IPS-18c (cell line): ENCODE measurements around the gene SLC41A3.
"Not testable (repeated sequence)": the region's sequence is repeated elsewhere in the genome, so short reads cannot be mapped to it uniquely, and the experiment has no call there.

Source experiments
- H3K4me3 ChIP-seq: 2 replicates; pipeline ENCODE4 v1.7.0; 2013; ENCODE audit warnings: low read depth, mild to moderate bottlenecking, low read length, moderate library complexity; ENCODE audit not compliant: insufficient read depth
- H3K9me3 ChIP-seq: one replicate; pipeline ENCODE4 v1.6.1; 2013; ENCODE audit warnings: mild to moderate bottlenecking, low read length, moderate library complexity; ENCODE audit not compliant: control insufficient read depth, insufficient read depth

SLC41A3 gene

DNA sequence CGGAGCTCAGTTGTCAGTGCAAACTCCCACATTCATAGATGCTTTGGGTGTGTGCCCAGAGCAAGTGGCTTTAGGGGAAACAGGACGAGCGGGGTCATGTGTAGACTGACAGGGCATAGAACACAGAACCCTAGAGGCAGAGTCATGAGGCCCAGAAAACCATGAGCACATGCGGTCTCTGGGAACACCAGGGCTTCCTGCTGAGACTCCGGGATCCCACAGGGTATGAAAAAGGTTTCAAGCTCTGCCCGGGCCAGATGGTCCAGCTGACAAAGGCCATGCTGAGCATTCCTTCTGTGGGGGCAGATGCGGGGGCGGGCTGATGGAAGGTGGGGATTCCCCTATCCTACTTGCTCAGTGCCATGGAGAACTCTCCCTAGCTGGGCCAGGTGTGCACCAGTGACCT is 70.2 kb downstream of the SLC41A3 start:
- H3K4me3 ChIP-seq: no peak overlapping the region

GRCh38 chr3:126009181-126009580 is 74.7 kb downstream of the SLC41A3 start:
- Histone ChIP-seq H3K4me3 (no peak overlapping the region), H3K9me3 (no peaks in the 10 kb centered on the region)

More for the DNA sequence above, 70.2 kb downstream of the SLC41A3 start:
- no peaks in the 10 kb centered on the region for H3K9me3 ChIP-seq

DNA sequence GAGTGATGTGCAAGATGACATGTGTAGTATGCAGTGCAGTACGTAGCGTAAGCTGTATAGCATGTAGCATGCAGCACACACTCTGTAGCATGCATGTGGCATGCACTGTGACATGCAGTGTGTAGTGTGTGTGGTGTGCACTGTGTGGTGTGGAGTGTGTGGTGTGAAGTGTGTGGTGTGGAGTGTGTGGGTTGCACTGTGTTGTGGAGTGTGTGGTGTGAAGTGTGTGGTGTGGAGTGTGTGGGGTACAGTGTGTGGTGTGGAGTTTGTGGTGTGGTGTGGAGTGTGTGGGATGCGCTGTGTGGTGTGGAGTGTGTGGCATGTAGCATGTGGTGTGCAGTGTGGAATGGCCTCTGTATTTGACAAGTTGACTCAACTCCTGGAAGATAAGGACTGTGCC is 75.7 kb downstream of the SLC41A3 start:
- no peak overlapping the region for H3K4me3 ChIP-seq
- H3K9me3 ChIP-seq: no peaks in the 10 kb centered on the region

DNA sequence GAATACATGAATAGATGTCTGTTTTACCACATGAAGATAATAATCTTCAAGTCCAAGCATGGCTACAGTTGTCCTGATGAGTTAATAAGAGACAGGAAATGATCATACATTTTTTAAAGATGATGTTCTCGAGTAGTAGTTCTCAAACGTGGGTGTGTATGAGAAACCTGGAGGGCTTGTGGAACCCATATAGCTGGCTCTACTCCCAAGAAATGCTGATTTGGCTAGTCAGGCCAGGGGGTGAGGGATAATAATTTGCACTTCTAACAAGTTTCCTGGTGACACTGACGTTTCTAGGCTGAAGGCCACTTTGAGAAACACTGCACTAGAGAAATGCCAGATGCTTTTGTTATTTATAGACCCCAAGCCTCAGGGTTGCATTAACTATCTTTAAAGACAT is 78.0 kb downstream of the SLC41A3 start:
- no peaks in the 10 kb centered on the region for H3K9me3 ChIP-seq
- no peak overlapping the region for H3K4me3 ChIP-seq

GRCh38 chr3:126004692-126005091 is 79.2 kb downstream of the SLC41A3 start:
- no peaks in the 10 kb centered on the region for H3K9me3 ChIP-seq

DNA sequence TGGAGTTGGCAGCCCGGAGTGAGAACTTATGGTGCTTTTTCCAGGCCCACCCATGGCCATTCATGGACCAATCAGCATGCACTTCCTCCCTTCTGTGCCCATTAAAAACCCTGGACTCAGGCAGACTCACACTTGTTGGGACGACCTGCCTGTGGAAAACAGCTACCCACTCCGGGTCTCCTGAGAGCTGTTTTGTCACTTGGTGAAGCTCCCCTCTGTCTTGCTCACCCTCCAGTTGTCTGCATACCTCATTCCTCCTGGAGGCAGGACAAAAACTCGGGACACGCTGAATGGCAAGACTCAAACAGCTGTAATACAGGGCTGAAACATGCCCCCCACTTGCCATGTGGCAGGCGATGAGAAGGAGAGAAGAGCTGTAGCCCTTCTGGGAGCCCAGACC is 79.7 kb downstream of the SLC41A3 start:
- H3K9me3 ChIP-seq: no peaks in the 10 kb centered on the region

More at GRCh38 chr3:126004692-126005091, 79.2 kb downstream of the SLC41A3 start:
- H3K4me3 ChIP-seq: no peak overlapping the region

GRCh38 chr3:126003447-126004190 is 80.3 kb downstream of the SLC41A3 start:
- Histone ChIP-seq H3K9me3 (no peaks in the 10 kb centered on the region), H3K4me3 (no peak overlapping the region)

More for the DNA sequence above, 79.7 kb downstream of the SLC41A3 start:
- H3K4me3 ChIP-seq: no peak overlapping the region

DNA sequence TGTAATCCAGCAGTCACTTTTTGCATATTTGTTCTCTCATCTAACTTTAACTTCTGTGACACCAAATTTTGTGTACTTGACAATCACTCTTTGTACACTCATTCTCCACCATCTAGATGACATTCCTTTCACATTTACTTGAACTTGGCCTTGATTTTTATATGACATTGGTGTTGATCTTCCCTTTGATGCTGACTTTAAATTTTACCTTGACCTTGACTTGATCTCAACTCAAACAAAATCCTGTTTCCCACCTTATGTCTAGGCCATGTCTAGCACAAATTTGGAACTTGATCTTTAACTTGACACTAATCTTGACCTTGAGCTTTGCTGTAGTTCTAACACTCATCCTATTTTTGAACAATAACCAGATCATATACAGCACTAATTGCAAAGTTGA is 81.7 kb downstream of the SLC41A3 start:
- Histone ChIP-seq H3K4me3 (no peak overlapping the region), H3K9me3 (no peaks in the 10 kb centered on the region)

DNA sequence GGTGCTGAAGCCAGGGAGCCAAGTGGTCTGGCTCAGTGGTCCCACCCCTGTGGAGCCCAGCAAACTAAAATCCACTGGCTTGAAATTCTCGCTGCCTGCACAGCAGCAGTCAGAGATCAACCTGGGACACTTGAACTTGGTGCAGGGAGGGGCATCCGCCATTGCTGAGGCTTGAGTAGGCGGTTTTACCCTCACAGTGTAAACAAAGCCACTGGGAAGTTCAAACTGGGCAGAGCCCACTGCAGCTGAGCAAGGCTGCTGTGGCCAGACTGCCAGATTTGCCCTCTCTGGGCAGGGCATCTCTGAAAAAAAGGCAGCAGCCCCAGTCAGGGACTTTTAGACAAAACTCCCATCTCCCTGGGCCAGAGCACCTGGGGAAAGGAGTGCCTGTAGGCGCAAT is 87.2 kb downstream of the SLC41A3 start:
- not testable (repeated sequence) for H3K9me3 ChIP-seq, H3K4me3 ChIP-seq

GRCh38 chr3:125990253-125990970 is 93.5 kb downstream of the SLC41A3 start:
- Histone ChIP-seq H3K9me3 (peaks cover 3% of the 10 kb centered on the region), H3K4me3 (peak overlapping the region; percentile 87)

DNA sequence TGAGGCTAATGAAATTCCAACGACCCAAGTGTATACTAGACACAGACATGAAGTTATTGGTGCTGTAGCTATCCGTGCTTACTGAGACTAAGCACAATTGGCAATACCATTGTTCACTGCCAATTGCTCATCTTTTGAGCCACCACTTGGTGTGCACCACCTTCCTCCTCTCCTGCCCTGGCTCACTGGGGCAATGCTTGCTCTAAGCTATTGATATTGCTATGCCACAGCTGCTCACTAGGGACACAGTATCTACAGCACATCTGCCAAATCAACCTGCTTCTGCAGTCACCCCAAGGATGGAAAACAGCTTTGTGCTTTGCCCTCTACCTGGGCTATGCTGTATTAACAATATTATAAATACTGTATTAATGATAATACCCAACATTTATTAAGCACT is 99.0 kb downstream of the SLC41A3 start:
- not testable (repeated sequence) for H3K9me3 ChIP-seq, H3K4me3 ChIP-seq

DNA sequence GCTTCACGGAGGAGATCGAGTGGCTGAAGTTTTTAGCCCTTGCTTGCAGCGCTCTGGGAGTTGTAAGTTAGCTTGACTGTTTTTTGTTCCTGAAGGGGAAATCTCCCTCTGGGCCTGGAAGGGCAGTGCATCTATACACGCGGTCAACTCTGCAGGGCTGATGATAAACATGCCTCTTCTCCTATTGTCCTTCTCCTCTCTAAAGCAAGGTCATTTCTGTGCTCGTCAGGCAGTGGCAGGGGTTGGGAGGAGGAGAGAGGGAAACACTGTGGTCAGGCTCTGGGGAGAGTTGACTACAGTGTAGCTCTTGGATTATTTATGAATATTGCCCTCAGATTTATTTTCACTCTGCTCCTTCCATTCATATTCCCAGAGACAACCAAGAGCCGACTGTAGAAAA is 106.8 kb downstream of the SLC41A3 start:
- not testable (repeated sequence) for H3K4me3 ChIP-seq, H3K9me3 ChIP-seq

DNA sequence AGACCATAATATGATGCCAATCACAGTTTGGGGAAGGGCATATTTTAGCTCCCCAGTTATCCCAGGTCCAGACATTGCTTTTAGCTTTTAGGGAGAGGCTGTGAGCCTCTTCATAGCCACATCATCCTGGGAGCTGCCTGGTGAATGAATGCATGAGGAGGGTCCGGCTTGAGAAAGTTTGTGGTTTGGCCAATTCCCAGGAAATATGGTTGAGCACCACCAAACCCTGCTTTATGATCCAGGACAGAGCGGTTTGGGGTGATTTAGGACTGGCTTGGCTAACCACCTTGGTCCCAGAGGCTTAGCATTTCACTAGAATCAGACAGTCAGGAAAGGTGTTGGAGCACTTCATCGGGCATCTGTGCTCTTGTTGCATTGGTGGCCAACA is 107.9 kb downstream of the SLC41A3 start:
- H3K4me3 ChIP-seq, H3K9me3 ChIP-seq: not testable (repeated sequence)

DNA sequence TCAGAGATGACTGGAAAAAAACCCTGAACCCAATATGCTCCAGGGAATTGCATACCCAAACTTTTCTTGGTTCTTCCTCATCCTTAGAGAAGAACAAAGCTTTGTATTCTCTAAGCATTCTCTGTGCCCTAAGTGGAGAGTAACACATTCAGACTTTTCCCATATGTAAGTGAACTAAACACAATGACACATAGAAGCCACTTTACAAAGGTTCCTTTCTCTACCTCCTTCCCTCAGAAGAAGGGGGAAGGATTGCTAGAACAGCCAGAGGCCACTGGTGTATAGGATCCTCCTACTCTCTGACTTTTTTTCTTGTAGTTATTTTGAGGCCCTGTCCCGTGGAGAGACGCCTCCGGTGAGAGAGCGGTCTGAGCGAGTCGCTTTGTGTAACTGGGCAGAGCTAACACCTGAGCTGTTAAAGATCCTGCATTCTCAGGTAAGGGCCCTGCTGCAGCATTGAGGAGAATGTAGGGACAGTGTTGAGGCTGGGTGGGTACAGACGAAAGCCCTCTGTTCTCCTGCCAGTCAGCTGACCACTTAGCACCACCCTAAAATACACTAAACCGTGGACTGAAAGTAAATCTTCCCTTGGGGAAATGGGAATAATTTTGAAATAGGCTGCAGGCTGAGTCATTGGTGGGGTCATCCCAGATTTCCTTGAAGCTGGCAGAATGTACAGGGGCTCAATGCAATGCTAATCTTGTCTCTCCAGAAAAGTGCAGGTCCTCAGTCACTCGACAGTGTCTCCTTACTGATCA is 108.5 kb downstream of the SLC41A3 start:
- not testable (repeated sequence) for H3K4me3 ChIP-seq, H3K9me3 ChIP-seq

DNA sequence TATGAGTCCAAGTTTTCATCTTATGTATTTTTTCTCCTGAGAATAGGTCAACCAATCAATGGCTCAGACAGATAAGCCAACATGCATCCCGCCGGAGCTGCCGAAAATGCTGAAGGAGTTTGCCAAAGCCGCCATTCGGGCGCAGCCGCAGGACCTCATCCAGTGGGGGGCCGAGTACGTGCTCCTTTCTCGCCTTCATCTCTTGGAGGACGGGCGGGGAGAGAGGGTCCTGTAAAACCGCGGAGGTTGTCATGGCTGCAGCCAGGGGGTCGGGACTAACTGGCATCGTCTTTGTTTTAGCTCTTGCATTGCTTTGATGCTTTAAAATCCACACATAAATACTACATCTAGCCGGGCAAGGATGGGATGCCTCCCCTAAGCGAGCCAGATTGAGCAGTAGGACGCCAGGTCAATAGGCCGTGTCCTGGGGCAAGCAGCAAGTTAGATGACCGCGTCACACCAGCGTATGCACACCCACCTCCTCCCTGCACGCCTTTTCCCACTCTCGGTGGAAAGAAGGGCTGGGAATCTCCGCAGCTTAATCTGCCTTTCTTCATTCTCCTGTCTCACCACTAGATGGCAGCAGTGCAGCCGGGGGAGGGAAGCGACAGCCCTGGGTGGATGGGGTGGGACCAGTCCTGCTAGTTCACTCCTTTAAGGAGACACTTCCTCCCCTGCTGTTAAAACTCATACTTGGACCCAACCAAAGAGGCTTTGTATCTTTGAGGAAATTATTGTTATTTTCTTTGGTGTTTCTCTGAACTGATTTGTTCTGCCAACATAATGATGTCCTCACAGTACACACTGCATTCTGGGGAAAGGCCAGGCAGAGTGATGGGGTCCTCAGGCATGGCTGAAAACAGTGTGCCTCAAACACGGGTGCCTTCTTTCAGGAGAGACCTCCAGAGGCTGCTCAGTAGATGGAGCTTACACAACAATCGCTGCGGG is 111.7 kb downstream of the SLC41A3 start:
- H3K9me3 ChIP-seq: not testable (repeated sequence)
- H3K4me3 ChIP-seq: peak overlapping the region; percentile 56

DNA sequence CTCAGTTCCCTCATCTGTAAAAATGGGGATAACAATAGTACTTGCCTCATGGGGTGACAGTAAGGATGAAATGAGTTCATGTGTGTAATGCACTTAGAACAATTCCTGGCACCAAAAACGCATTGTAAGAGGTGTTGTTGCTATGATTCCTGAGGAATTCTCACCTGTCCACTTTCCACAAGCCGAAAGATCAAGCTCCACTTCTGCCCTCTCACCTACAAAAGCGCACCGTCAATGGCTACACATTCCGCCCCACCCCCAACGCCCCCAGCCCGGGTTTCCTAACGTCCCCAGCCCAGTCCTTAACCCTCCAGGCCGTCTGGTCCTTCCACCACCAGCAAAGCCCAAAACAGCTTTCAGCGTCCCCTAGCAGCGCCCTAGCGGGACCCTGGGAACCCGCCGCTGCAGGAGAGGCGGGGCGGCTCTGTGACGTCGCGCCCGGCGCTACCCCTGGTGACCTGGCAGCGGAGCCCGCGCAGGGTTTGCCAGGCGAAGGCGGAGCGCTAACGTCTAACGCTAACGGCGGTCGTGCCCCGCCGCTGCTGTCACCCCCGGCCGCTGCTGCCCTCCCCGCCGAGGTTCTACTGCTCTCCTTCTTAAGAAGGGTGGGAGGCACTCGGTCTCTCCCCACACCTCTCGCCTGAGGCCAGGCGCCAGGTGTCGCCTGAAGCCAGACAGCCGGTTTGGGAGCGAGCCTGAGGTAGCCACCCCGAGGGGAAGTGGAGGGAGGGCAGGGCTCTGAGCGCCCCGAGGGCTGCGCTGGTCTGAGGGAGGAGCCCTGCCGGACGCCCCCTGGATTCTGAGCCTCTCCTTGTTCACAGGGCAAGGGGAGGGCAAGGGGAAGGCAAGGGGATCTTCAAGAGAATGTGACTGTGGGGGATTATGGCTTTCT is 115.0 kb downstream of the SLC41A3 start, which contains the start of gene ROPN1B:
Gene ROPN1B (plus strand): TSS at position 478 of the 892 bp plus-strand sequence. CDS start 2,877 bp downstream, outside the sequence.
- not testable (repeated sequence) for H3K4me3 ChIP-seq, H3K9me3 ChIP-seq
